Measurements from ENCODE around the gene GOSR1. TPM values are rescaled to one million over a fixed set of nuclear protein-coding genes. Genes with fewer than 3 reads are reported as not detected.
"Not testable (repeated sequence)": the region's sequence is repeated elsewhere in the genome, so short reads cannot be mapped to it uniquely, and the experiment has no call there.

The GOSR1 gene
- total RNA-seq, 1 donor from 2014 or later = 59.9 TPM

DNA sequence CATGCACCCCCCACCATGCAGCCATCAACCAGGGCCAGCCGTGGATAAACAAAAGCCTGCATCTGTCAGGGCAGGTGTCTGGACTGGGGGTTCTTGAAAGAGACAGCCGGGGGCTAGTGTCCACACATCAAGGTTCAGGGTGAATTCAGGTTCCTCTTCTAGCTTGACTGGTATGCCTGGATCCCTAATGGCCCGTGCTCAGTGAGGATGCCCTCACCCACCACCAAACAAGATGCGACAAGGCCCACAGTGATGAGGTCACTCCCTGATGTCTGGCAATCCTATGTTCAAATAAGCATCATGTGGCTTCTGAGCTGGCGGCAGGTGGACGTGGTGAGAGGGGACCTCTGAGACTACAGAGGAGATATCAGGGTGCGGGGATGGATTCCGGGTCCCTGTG, 64.6 kb downstream of the GOSR1 start:
- CTCF ChIA-PET = no interaction called here

DNA sequence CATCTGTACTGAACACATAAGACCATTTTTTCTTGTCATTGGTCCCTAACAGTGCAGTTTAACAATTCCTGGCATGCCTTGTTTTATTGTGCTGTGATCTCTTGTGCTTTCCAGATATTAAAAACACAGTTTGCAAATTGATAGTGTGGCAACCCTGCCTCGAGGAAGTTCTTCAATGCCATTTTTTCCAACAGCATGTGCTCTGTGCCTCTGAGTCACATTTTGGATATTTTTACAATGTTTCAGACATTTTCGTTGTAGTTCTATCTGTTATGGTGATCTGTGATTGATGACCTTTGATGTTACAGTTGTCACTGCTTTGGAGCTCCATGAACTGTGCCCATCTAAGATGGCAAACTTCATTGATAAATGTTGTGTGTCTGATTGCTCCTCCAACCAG, 66.2 kb downstream of the GOSR1 start:
- no peak overlapping the region for H3K27ac Mint-ChIP-seq
- peaks cover 5% of the 10 kb centered on the region for H3K4me1 Mint-ChIP-seq

More for the DNA sequence above, 64.6 kb downstream of the GOSR1 start:
- Mint-ChIP-seq H3K27ac (no peak overlapping the region), H3K4me1 (peaks cover 3% of the 10 kb centered on the region), H3K36me3 (ENCODE audit: low read depth) (no peaks in the 10 kb centered on the region), H3K4me3 (no peak overlapping the region), H3K9me3 (no peaks in the 10 kb centered on the region), H3K27me3 (no peaks in the 10 kb centered on the region)
- POLR2A ChIA-PET = no interaction called here
- no peak for ATAC-seq (ENCODE audit: low read depth)
- TF ChIP-seq, protein P1, sequence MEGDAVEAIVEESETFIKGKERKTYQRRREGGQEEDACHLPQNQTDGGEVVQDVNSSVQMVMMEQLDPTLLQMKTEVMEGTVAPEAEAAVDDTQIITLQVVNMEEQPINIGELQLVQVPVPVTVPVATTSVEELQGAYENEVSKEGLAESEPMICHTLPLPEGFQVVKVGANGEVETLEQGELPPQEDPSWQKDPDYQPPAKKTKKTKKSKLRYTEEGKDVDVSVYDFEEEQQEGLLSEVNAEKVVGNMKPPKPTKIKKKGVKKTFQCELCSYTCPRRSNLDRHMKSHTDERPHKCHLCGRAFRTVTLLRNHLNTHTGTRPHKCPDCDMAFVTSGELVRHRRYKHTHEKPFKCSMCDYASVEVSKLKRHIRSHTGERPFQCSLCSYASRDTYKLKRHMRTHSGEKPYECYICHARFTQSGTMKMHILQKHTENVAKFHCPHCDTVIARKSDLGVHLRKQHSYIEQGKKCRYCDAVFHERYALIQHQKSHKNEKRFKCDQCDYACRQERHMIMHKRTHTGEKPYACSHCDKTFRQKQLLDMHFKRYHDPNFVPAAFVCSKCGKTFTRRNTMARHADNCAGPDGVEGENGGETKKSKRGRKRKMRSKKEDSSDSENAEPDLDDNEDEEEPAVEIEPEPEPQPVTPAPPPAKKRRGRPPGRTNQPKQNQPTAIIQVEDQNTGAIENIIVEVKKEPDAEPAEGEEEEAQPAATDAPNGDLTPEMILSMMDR (IDR thresholded peaks at IDR 0.05) = no peak
- DNase-seq = no peak
- intact Hi-C loops (cut with micrococcal nuclease) = no loop called here

DNA sequence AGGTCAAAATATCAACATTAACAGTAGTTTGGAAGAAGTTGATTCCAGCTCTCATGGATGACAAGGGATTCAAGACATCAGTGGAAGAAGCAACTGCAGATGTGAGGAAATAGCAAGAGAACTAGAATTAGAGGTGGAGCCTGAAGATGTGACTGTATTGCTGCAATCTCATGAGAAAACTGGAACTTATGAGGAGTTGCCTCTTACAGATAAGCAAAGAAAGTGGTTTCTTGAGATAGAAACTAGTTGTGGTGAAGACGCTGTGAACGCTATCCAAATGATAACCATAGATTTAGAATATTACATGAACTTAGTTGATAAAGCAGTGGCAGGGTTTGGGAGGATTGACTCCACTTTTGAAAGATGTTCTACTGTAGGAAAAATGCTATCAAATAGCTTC, 67.8 kb downstream of the GOSR1 start:
- no peaks in the 10 kb centered on the region for H3K9me3 Mint-ChIP-seq
- intact Hi-C loops (cut with micrococcal nuclease) = no loop called here
- no peak overlapping the region for H3K27ac Mint-ChIP-seq
- H3K27me3 Mint-ChIP-seq = no peaks in the 10 kb centered on the region
- TF ChIP-seq, protein P1 (IDR thresholded peaks at IDR 0.05) = no peak
- DNase-seq = no peak
- POLR2A ChIA-PET = no interaction called here
- no peak for ATAC-seq (ENCODE audit: low read depth)
- peaks cover 19% of the 10 kb centered on the region for H3K4me1 Mint-ChIP-seq
- no peaks in the 10 kb centered on the region for H3K36me3 Mint-ChIP-seq (ENCODE audit: low read depth)
- CTCF ChIA-PET = no interaction called here
- no peak overlapping the region for H3K4me3 Mint-ChIP-seq

More for the DNA sequence above, 66.2 kb downstream of the GOSR1 start:
- Mint-ChIP-seq H3K4me3 (no peak overlapping the region), H3K9me3 (no peaks in the 10 kb centered on the region), H3K27me3 (no peaks in the 10 kb centered on the region), H3K36me3 (ENCODE audit: low read depth) (no peaks in the 10 kb centered on the region)
- ChIA-PET CTCF (no interaction called here), POLR2A (no interaction called here)
- DNase-seq (no peak), ATAC-seq (ENCODE audit: low read depth) (no peak)
- intact Hi-C loops (cut with micrococcal nuclease) = no loop called here
- TF ChIP-seq, protein P1 (IDR thresholded peaks at IDR 0.05) = no peak

DNA sequence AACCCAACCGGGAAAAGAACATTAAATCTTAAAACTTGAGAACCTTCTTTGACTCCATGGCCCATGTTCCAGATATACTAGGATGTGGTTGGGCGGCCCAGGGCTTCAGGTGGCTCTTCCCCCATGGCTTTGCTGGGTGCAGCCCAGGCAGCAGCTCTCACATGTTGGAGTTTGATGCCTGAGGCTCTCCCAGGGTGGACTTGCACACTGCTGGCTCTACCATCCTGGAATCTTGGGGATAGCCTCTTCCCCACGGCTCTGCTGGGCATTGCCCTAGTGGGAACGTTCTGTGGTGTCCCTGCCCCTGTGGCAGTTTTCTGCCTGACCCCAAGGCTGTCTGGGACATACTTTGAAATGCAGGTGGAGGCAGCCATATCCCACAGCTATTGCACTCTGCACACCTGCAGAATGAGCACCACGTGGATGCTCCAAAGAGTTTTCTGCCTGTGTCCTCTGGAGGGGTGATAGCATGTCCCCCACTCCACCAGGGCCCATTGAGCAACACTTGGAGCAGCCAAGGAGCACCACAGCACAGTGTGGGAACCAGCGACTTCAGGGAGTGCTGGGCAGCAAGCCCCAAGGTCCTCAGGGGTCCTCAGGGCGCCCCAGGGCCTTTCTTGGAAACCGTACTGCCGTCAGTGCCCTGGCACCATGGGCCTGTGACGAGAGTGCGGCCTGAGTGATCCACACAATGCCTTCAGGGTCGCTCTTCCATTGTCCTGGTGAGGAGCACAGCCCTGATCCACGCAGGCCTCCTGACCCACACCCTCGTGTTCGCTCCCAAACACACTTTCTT, 70.8 kb downstream of the GOSR1 start:
- TF ChIP-seq, protein P1 (IDR thresholded peaks at IDR 0.05) = no peak
- H3K9me3 Mint-ChIP-seq = no peaks in the 10 kb centered on the region
- H3K36me3 Mint-ChIP-seq (ENCODE audit: low read depth) = no peaks in the 10 kb centered on the region
- no peak for DNase-seq
- no peaks in the 10 kb centered on the region for H3K27me3 Mint-ChIP-seq
- ATAC-seq (ENCODE audit: low read depth) = no peak
- POLR2A ChIA-PET = no interaction called here
- H3K27ac Mint-ChIP-seq = no peak overlapping the region
- H3K4me3 Mint-ChIP-seq = no peak overlapping the region
- peaks cover 44% of the 10 kb centered on the region for H3K4me1 Mint-ChIP-seq
- CTCF ChIA-PET = no interaction called here
- intact Hi-C loops (cut with micrococcal nuclease) = loop anchor here (2.0 kb wide), 1 partner anchor 43 kb away; no protein-coding TSS in a partner anchor

DNA sequence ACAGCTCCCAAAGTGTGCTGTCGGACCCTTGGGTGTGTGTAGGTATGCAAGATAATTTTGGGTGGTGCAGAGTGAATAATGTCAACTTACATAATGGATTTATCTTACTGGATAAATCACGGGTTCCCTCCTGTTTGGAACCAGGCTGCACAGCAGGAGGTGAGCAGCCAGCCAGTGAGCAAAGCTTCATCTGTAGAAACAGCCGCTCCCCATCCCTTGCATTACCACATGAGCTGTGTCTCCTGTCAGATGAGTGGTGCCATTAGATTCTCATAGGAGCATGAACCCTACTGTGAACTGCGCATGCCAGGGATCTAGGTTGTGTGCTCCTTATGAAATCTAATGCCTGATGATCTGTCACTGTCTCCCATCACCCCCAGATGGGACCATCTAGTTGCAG, 72.0 kb downstream of the GOSR1 start:
- H3K4me3 Mint-ChIP-seq, H3K27me3 Mint-ChIP-seq, CTCF ChIA-PET: not testable (repeated sequence)

More for the DNA sequence above, 72.0 kb downstream of the GOSR1 start:
- H3K27ac Mint-ChIP-seq; intact Hi-C loops (cut with micrococcal nuclease); ATAC-seq (ENCODE audit: low read depth); H3K9me3 Mint-ChIP-seq; H3K36me3 Mint-ChIP-seq (ENCODE audit: low read depth); DNase-seq: not testable (repeated sequence)
- H3K4me1 Mint-ChIP-seq = peaks cover 44% of the 10 kb centered on the region
- POLR2A ChIA-PET = interaction anchor here (1.3 kb wide), 1 partner anchor 52 kb away, joined by 3 read pairs; no protein-coding TSS in a partner anchor
